SK-N-SH (cell line): ENCODE results near the gene PLEKHH1.

ENCODE experiments used
- CTCF ChIP-seq: fragments of 200-600 bp; sonication (generic); IDR thresholded peaks from 2 replicates; pipeline ENCODE4 v1.6.1; 2017; ENCODE audit warnings: antibody characterized with exemption, mild to moderate bottlenecking, moderate library complexity
- GABPA ChIP-seq: IDR thresholded peaks from 2 replicates; pipeline ENCODE4 v1.4.0; 2012; ENCODE audit warnings: low read depth, mild to moderate bottlenecking
- JUND ChIP-seq: IDR thresholded peaks from 2 replicates; pipeline ENCODE4 v1.4.0; 2012
- MXI1 ChIP-seq: IDR thresholded peaks from 2 replicates; pipeline ENCODE4 v1.6.1; 2012; ENCODE audit warnings: mild to moderate bottlenecking, low read depth, low read length, improper control_type of control experiment
- NFIC ChIP-seq: IDR thresholded peaks from 2 replicates; pipeline ENCODE4 v1.4.0; 2012; ENCODE audit warnings: borderline replicate concordance
- NRF1 ChIP-seq: IDR thresholded peaks from 2 replicates; pipeline ENCODE4 v1.6.1; 2012; ENCODE audit warnings: low read depth, mild to moderate bottlenecking, low read length
- RCOR1 ChIP-seq: fragments of 150-350 bp; IDR thresholded peaks from 2 replicates; pipeline ENCODE4 v1.6.1; 2017; ENCODE audit warnings: antibody characterized with exemption, low read length
- REST ChIP-seq: IDR thresholded peaks from 2 replicates; pipeline ENCODE4 v1.6.1; 2012; ENCODE audit warnings: mild to moderate bottlenecking, low read depth, low read length, moderate library complexity
- SMC3 ChIP-seq: IDR thresholded peaks from 2 replicates; pipeline ENCODE4 v1.6.1; 2012; ENCODE audit warnings: low read depth, low read length, improper control_type of control experiment
- YY1 ChIP-seq: IDR thresholded peaks from 2 replicates; pipeline ENCODE4 v1.4.0; 2012; ENCODE audit warnings: low read depth, mild to moderate bottlenecking
- ZBTB33 ChIP-seq: IDR thresholded peaks from 2 replicates; pipeline ENCODE4 v1.4.0; 2012; ENCODE audit warnings: low read depth, borderline replicate concordance

- TF ChIP-seq GABPA (no peak), ZBTB33 (no peak), SMC3 (no peak), MXI1 (no peak), NRF1 (no peak), CTCF (no peak), NFIC (no peak), RCOR1 (no peak), YY1 (no peak), JUND (no peak), REST (no peak)
Observed at GRCh38 chr14:67501670-67502069, 31.4 kb upstream of the PLEKHH1 start.
